Activated CD8-positive, alpha-beta memory T cell treated with anti-CD3 and anti-CD28 coated beads, Interleukin-2, amount 50 U/mL, for 1 hour (primary cell): ENCODE measurements around the gene MEGF11.

Experiments used
- DNase-seq: peaks from one replicate; pipeline ENCODE4 v3.0.0-alpha.2; 2020; ENCODE audit errors: extremely low read depth

MEGF11 gene

GRCh38 chr15:65942436-65942835 is 311.1 kb downstream of the MEGF11 start:
- DNase-seq: no peak

- DNase-seq: no peak
Observed at GRCh38 chr15:65940618-65940909, 313.0 kb downstream of the MEGF11 start.

DNA sequence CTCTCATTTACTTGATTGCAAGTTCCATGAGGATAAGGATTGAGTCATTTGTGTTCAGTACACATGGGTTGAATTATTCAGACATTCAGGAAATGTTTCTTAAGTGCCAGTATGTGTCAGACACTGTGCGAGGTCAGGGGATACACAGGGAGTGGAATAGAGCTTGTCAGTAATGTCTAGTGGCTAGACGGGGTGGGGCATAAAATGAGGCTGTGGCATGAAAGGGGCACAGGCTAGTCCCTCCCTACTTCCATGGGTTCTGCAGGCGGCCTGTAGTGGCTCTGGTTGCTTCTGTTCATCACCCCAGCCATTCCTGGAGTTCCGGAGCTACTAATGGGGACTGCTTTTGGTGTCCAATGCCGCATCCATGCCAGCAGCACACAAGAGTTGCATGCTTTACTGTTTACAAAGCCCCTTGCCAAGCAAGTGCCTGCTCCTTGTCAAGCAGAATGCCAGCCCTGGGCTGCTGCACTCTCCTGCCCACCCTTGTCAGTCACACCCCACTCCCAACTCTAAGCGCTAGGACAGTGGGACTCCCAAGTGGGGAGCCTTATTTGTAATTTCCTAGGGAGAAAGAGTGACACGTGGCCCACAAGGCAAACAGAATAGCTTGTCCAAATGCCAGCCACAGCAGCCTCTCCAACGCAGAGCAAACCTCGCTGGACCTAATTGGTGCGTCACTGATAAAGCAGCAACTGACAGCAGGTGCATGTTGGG is 313.5 kb downstream of the MEGF11 start:
- no peak for DNase-seq

- DNase-seq: no peak
Observed at GRCh38 chr15:65938604-65939003, 314.9 kb downstream of the MEGF11 start.

GRCh38 chr15:65937476-65937875 is 316.1 kb downstream of the MEGF11 start:
- no peak for DNase-seq

GRCh38 chr15:65937054-65937453 is 316.5 kb downstream of the MEGF11 start:
- no peak for DNase-seq

DNA sequence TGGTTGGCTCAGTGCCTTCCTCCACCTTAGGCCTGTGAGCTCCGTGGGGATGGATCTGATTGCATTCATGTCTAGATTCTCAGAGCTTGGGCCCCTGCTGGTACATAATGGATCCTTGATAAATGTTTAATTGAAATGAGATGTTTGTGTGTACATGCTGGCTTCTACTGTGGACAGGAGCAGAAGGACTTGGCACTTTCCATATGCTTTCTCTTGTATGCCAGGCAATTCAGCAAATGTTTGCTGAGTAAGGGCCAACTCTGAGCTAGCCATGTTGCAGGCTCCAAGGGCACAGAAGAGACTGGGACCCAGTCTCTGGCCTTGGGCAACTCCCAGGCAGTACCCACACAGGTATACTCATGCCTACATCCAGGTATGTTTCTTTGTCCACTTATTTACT is 317.3 kb downstream of the MEGF11 start:
- no peak for DNase-seq

DNA sequence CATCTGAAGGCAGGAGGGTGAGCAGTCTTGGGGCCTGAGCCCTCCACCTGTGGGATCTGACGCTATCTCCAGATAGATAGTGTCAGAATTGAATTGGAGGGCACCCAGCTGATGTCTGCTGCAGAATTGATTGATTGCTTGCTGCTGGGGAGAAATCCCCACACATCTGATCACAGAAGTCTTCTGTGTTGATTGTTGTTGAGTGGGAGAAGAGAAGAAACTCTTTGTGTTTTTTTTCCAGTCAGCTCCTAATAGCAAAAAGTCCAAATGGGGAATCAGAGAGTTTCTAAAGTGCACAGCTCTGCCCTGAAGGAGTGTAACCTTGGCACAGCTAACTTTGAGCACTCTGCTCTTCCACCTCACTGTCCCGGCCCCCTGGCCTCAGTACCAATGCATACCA is 318.2 kb downstream of the MEGF11 start:
- no peak for DNase-seq

DNA sequence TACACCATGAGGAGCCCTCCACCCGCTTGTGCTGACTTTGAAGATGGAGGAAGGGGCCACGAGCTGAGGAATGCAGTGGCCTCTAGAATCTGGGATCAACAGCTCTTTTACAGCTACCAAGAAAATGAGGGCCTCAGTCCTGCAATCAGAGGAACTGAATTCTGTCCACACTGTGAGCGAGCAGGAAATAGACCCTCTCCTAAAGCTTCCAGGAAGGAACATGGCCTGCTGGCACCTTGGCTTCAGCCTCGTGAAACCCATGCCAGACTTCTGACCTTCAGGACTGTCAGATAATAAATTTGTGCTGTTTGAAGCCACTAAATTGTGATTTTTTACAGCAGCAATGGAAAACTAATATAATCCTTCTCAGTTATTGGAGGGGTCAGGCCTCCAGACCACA is 322.3 kb downstream of the MEGF11 start:
- DNase-seq: no peak

DNA sequence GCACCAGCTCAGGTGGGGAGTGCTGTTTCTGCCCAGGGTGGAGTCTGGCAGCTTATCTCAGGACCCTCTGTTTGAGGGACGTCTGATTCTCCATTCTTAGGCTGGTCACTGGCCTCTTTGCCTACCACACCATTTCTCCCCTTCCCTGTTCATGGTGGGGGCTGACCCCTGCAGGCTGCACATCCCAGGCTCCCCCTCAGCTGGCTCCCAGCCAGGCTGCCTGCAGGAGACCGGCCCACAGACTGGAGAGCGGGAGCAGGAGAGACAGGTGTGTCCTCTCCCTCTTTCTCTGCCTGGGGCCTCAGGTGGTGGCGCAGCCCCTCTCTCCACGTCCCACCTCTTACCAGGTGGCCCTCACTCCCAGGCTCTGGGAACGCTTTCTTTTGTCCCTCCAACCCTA is 323.4 kb downstream of the MEGF11 start:
- DNase-seq: no peak

DNA sequence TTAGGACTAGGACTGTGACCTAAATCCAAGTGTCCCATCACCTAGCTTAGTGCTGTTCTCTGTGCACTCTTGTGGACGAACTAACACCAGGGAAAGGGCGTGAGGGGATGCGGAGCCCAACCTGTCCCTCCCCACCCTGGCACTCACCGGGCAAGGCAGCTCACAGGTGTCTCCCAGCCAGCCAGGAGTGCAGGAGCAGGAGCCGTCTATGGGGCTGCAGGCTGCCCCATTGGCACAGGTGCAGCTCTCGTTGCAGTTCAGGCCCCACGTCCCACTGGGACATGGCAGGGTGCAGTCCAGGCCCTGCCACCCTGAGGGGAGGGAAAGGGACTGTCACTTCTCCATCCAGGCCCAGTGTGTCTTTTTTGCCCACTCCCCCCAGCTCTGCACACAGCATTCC is 324.0 kb downstream of the MEGF11 start:
- DNase-seq: no peak

GRCh38 chr15:65927545-65927944 is 326.0 kb downstream of the MEGF11 start:
- no peak for DNase-seq

- no peak for DNase-seq
Observed at GRCh38 chr15:65926899-65927298, 326.7 kb downstream of the MEGF11 start.

- DNase-seq: no peak
Observed at GRCh38 chr15:65926459-65926858, 327.1 kb downstream of the MEGF11 start.

GRCh38 chr15:65925338-65925737 is 328.2 kb downstream of the MEGF11 start:
- DNase-seq: no peak

- DNase-seq: no peak
Observed at GRCh38 chr15:65924004-65924403, 329.5 kb downstream of the MEGF11 start.

- DNase-seq: no peak
Observed at GRCh38 chr15:65923264-65923663, 330.3 kb downstream of the MEGF11 start.

GRCh38 chr15:65922621-65923020 is 330.9 kb downstream of the MEGF11 start:
- no peak for DNase-seq

DNA sequence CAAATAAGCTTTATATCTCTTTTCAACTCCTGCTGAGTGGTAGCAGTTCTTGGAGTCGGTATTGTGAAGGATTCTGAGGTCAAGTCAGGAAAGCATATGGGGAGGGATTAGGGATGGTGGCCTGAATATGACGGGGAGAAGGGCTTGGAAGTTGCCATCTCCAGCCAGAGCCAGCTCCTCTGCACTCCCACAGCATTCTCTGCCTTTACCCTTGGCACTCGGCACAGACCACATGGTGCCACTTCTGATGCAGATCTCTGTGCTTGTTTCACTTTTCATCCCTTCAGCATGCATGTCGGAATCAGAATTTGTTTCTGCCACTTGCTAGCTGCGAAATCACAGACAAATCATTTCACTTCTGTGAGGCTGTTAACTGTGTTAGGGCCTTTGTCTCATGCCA is 331.8 kb downstream of the MEGF11 start:
- no peak for DNase-seq

GRCh38 chr15:65920825-65921309 is 332.7 kb downstream of the MEGF11 start:
- DNase-seq: no peak

DNA sequence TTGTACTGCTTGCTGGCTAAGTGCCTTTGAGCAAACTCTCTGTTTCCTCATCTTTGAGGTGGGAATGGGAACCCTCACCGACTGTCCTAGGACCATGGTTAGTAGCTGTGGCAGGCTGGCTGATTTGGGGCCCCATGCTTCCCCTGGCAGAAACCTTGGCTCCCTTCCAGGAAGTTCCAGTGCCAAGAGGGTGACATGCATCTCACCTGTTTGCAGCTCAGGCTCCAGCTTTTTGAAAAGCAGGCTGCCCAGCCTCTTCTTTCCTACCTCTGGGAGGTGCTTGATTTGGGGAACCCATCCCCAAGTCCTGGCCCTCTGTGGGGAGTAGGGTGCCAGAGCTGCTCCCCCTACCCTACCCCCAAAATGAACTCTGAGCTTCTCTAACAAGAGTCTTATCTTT is 333.4 kb downstream of the MEGF11 start:
- no peak for DNase-seq

- no peak for DNase-seq
Observed at GRCh38 chr15:65919353-65919752, 334.2 kb downstream of the MEGF11 start.

- no peak for DNase-seq
Observed at GRCh38 chr15:65918945-65919344, 334.6 kb downstream of the MEGF11 start.

DNA sequence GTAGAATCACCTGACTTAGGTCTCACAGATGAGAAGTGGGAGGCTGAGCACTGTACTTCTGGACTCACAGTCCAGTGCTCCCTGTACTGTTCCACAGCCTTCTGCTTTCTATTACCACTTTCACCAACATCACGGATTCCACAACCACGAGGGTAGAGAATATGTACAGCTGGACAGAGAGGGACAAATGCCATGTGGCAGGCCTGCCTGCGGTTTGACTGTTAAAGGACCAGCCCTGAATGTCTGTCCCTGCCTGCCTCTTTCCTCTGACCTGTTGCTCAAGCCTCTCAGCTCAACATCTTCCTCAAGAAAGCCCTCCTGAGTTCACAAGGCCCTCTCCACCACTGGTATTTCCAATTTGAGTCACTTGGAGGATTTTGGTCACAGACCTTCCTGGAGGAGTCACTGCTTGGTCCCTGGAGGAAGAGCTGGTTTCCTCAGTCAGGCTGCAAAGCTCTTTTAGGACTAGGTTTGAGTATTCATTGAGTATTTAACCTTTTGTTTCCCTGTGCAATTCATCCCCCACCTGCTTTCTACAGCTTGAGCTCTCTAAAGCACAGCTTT is 335.1 kb downstream of the MEGF11 start:
- no peak for DNase-seq
